Activated naive CD4-positive, alpha-beta T cell treated with anti-CD3 and anti-CD28 coated beads for 36 hours (primary cell): ENCODE measurements around the gene CEP57L1. TPM values are rescaled to one million over a fixed set of nuclear protein-coding genes. Genes with fewer than 3 reads are reported as not detected.
"Not testable (repeated sequence)": the region's sequence is repeated elsewhere in the genome, so short reads cannot be mapped to it uniquely, and the experiment has no call there.

Source experiments
- CTCF ChIA-PET: fragments of 350-600 bp; sonication (Branson Sonifier 250); formaldehyde crosslinking; loops from one replicate; lab custom pipeline; 2021; ENCODE audit warnings: antibody characterized with exemption; lab: Charles Lee
- DNase-seq: peaks from one replicate; pipeline ENCODE4 v3.0.0-alpha.2; 2020
- H3K27ac Mint-ChIP-seq: one replicate; pipeline ENCODE4 v1.8.0; 2021; ENCODE audit warnings: mild to moderate bottlenecking, mixed read lengths
- H3K27me3 Mint-ChIP-seq: one replicate; pipeline ENCODE4 v1.8.0; 2021; ENCODE audit warnings: low read depth, mixed read lengths
- H3K36me3 Mint-ChIP-seq: one replicate; pipeline ENCODE4 v1.8.0; 2021; ENCODE audit warnings: low read depth, mixed read lengths
- H3K4me1 Mint-ChIP-seq: one replicate; pipeline ENCODE4 v1.8.0; 2021; ENCODE audit warnings: low read depth, mixed read lengths
- H3K4me3 Mint-ChIP-seq: one replicate; pipeline ENCODE4 v1.8.0; 2021; ENCODE audit warnings: mild to moderate bottlenecking, moderate library complexity, mixed read lengths
- H3K9me3 Mint-ChIP-seq: one replicate; pipeline ENCODE4 v1.8.0; 2021; ENCODE audit warnings: mixed read lengths
- intact Hi-C: fragments of 100-400 bp; cut with micrococcal nuclease; formaldehyde crosslinking; loops from one replicate; pipeline ENCODE4 v1.15.1; 2023
- total RNA-seq, 2 experiments: library from RNA; stranded (reverse); gene quantifications; one replicate each; pipeline ENCODE4 v1.2.3, GENCODE V29; 2021

CEP57L1 gene
- total RNA-seq, 2 experiments from 2014 or later = 33.3 to 33.5 TPM

DNA sequence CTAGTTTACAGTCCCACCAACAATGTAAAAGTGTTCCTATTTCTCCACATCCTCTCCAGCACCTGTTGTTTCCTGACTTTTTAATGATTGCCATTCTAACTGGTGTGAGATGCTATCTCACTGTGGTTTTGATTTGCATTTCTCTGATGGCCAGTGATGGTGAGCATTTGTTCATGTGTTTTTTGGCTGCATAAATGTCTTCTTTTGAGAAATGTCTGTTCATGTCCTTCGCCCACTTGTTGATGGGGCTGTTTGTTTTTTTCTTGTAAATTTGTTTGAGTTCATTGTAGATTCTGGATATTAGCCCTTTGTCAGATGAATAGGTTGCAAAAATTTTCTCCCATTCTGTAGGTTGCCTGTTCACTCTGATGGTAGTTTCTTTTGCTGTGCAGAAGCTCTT is 53.4 kb downstream of the CEP57L1 start:
- H3K27ac Mint-ChIP-seq, CTCF ChIA-PET, H3K9me3 Mint-ChIP-seq, DNase-seq, H3K27me3 Mint-ChIP-seq, H3K4me1 Mint-ChIP-seq, intact Hi-C loops, H3K4me3 Mint-ChIP-seq: not testable (repeated sequence)
- H3K36me3 Mint-ChIP-seq = peaks cover 20% of the 10 kb centered on the region

DNA sequence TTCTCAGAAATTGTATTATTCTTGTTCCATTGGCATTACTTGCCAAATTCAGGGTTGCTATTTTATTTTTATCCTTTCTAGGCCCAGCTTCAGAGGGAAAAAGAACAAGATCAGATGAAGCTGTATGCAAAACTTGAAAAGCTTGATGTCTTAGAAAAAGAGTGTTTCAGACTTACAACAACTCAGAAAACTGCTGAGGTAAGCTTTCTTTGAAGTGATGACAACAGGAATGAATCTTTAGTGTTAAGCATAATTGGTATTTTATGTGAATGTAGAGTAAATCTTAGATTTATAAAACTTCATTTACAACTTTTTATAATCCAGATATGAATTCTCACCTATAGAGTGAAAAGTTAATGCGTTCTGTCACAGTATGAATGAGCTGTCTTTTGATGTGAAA is 58.4 kb downstream of the CEP57L1 start:
- no peaks in the 10 kb centered on the region for H3K9me3 Mint-ChIP-seq
- H3K27ac Mint-ChIP-seq = no peak overlapping the region
- H3K36me3 Mint-ChIP-seq = peaks cover 30% of the 10 kb centered on the region
- no peaks in the 10 kb centered on the region for H3K4me1 Mint-ChIP-seq
- intact Hi-C loops = no loop called here
- CTCF ChIA-PET = no interaction called here
- no peak for DNase-seq
- no peak overlapping the region for H3K4me3 Mint-ChIP-seq
- no peaks in the 10 kb centered on the region for H3K27me3 Mint-ChIP-seq

DNA sequence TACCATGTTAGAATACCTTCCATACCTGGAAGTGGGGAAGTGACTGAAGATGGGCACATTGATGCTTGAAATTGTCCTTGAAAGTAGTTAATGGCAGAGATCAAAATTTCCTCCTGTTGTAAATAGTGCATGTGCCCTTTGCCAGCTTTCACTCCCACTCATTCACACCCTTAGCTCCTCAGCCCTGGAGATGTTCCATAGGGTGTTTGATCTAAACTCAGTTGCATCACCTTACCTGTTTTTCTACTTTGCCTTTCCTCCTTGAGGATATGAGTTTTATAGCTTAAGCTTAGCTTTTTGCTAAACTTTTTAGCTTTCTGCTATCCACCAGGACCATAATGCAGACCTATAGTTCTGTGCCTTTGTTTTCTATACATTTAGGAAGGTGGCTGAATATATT is 69.0 kb downstream of the CEP57L1 start:
- H3K9me3 Mint-ChIP-seq = no peaks in the 10 kb centered on the region
- H3K4me3 Mint-ChIP-seq = no peak overlapping the region
- no peaks in the 10 kb centered on the region for H3K36me3 Mint-ChIP-seq
- intact Hi-C loops = no loop called here
- no peak overlapping the region for H3K27ac Mint-ChIP-seq
- no peaks in the 10 kb centered on the region for H3K27me3 Mint-ChIP-seq
- H3K4me1 Mint-ChIP-seq = no peaks in the 10 kb centered on the region
- CTCF ChIA-PET = interaction anchor here (0.9 to 1.5 kb wide), 2 partner anchors 175 to 875 kb away, joined by 3 read pairs; no protein-coding TSS in a partner anchor
- no peak for DNase-seq

- no peak for DNase-seq
- Mint-ChIP-seq H3K4me1 (no peaks in the 10 kb centered on the region), H3K36me3 (no peaks in the 10 kb centered on the region), H3K4me3 (no peak overlapping the region), H3K27me3 (no peaks in the 10 kb centered on the region), H3K27ac (no peak overlapping the region), H3K9me3 (no peaks in the 10 kb centered on the region)
- CTCF ChIA-PET = interaction anchor here (0.6 kb wide), 1 partner anchor 27 kb away, joined by 3 read pairs; no protein-coding TSS in a partner anchor
- intact Hi-C loops = no loop called here
Observed at GRCh38 chr6:109165392-109165974, 70.2 kb downstream of the CEP57L1 start.

- no peak for DNase-seq
- no peak overlapping the region for H3K27ac Mint-ChIP-seq
- H3K4me1 Mint-ChIP-seq = no peaks in the 10 kb centered on the region
- no peaks in the 10 kb centered on the region for H3K36me3 Mint-ChIP-seq
- no peaks in the 10 kb centered on the region for H3K9me3 Mint-ChIP-seq
- CTCF ChIA-PET = no interaction called here
- H3K27me3 Mint-ChIP-seq = no peaks in the 10 kb centered on the region
- intact Hi-C loops = no loop called here
- H3K4me3 Mint-ChIP-seq = no peak overlapping the region
Observed at GRCh38 chr6:109166673-109167072, 71.4 kb downstream of the CEP57L1 start.

- no peak overlapping the region for H3K4me3 Mint-ChIP-seq
- CTCF ChIA-PET = no interaction called here
- no peaks in the 10 kb centered on the region for H3K27me3 Mint-ChIP-seq
- H3K27ac Mint-ChIP-seq = no peak overlapping the region
- no peaks in the 10 kb centered on the region for H3K36me3 Mint-ChIP-seq
- no peaks in the 10 kb centered on the region for H3K9me3 Mint-ChIP-seq
- no peaks in the 10 kb centered on the region for H3K4me1 Mint-ChIP-seq
- intact Hi-C loops = no loop called here
- no peak for DNase-seq
Observed at GRCh38 chr6:109167562-109167961, 72.3 kb downstream of the CEP57L1 start.

GRCh38 chr6:109170333-109170732 is 75.0 kb downstream of the CEP57L1 start:
- intact Hi-C loops = no loop called here
- DNase-seq = no peak
- no peak overlapping the region for H3K4me3 Mint-ChIP-seq
- H3K4me1 Mint-ChIP-seq = no peaks in the 10 kb centered on the region
- H3K36me3 Mint-ChIP-seq = no peaks in the 10 kb centered on the region
- no peak overlapping the region for H3K27ac Mint-ChIP-seq
- peaks cover 7% of the 10 kb centered on the region for H3K27me3 Mint-ChIP-seq
- H3K9me3 Mint-ChIP-seq = no peaks in the 10 kb centered on the region
- CTCF ChIA-PET = interaction anchor here (2.0 kb wide), 1 partner anchor 17 kb away, joined by 4 read pairs; no protein-coding TSS in a partner anchor

DNA sequence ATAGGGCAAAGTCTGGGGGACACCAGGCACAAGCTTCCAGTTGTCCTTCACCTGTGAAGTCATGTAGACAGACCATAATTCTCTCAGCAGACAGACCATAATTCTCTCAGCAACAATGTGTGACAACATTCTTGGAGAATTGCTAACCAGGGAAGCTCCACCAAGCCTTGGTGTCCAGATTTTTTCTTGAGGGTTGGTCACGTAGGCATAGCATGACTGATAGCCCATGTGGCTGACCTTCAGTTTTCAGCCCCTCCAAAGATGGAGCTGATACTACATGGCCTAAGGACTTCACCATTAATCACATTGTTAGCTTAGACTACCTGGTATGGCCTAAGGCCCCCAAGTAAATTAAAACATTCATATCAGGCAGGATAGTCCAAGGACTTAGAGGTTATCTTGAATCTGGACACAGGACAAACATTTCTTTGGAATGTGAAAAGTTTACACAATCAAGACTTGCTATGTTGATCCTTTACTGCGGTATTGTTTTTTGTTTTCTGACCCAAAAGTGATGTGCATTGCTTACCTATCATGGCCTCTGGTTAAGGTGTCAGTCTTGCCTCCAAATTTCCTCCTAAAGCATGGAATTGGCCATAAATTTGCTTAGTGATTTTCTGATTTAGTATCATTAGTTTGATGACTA is 76.9 kb downstream of the CEP57L1 start:
- no peak overlapping the region for H3K27ac Mint-ChIP-seq
- DNase-seq = no peak
- intact Hi-C loops = no loop called here
- CTCF ChIA-PET = interaction anchor here (0.6 to 2.1 kb wide), 3 partner anchors 9 to 211 kb away, joined by 3 to 8 read pairs (median 4); no protein-coding TSS in a partner anchor
- no peaks in the 10 kb centered on the region for H3K9me3 Mint-ChIP-seq
- no peaks in the 10 kb centered on the region for H3K4me1 Mint-ChIP-seq
- peaks cover 17% of the 10 kb centered on the region for H3K27me3 Mint-ChIP-seq
- no peaks in the 10 kb centered on the region for H3K36me3 Mint-ChIP-seq
- no peak overlapping the region for H3K4me3 Mint-ChIP-seq

GRCh38 chr6:109174916-109175315 is 79.6 kb downstream of the CEP57L1 start:
- DNase-seq = no peak
- CTCF ChIA-PET = no interaction called here
- intact Hi-C loops = no loop called here
- no peak overlapping the region for H3K27ac Mint-ChIP-seq
- no peaks in the 10 kb centered on the region for H3K36me3 Mint-ChIP-seq
- H3K9me3 Mint-ChIP-seq = no peaks in the 10 kb centered on the region
- H3K4me1 Mint-ChIP-seq = no peaks in the 10 kb centered on the region
- no peak overlapping the region for H3K4me3 Mint-ChIP-seq
- peaks cover 19% of the 10 kb centered on the region for H3K27me3 Mint-ChIP-seq

DNA sequence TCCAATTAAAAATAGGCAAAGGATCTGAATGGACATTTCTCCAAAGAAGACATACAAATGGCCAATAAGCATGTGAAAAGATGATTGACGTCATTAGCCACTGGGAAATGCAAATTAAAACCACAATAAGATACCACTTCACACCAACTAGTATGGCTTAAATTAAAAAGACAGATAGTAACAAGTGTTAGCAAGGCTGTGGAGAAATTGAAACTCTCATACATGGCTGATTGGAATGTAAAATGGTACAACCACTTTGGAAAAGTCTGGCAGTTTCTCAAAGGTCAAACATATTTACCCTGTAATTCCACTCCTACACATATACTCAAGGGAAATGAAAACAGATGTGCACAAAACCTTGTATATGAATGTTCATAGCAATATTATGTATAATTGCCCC is 83.6 kb downstream of the CEP57L1 start:
- Mint-ChIP-seq H3K4me1 (no peaks in the 10 kb centered on the region), H3K4me3 (no peak overlapping the region), H3K9me3 (no peaks in the 10 kb centered on the region), H3K27me3 (peaks cover 24% of the 10 kb centered on the region), H3K27ac (no peak overlapping the region), H3K36me3 (no peaks in the 10 kb centered on the region)
- CTCF ChIA-PET = no interaction called here
- no peak for DNase-seq
- intact Hi-C loops = no loop called here

- Mint-ChIP-seq H3K4me3 (no peak overlapping the region), H3K27ac (no peak overlapping the region), H3K27me3 (peaks cover 26% of the 10 kb centered on the region), H3K4me1 (no peaks in the 10 kb centered on the region), H3K9me3 (no peaks in the 10 kb centered on the region), H3K36me3 (no peaks in the 10 kb centered on the region)
- intact Hi-C loops = no loop called here
- DNase-seq = no peak
- CTCF ChIA-PET = interaction anchor here (0.7 kb wide), 1 partner anchor 9 kb away, joined by 4 read pairs; no protein-coding TSS in a partner anchor
Observed at GRCh38 chr6:109179507-109179906, 84.2 kb downstream of the CEP57L1 start.

GRCh38 chr6:109182578-109182977 is 87.3 kb downstream of the CEP57L1 start:
- DNase-seq = no peak
- H3K4me1 Mint-ChIP-seq = no peaks in the 10 kb centered on the region
- H3K27ac Mint-ChIP-seq = no peak overlapping the region
- no peaks in the 10 kb centered on the region for H3K9me3 Mint-ChIP-seq
- intact Hi-C loops = no loop called here
- no peak overlapping the region for H3K4me3 Mint-ChIP-seq
- peaks cover 18% of the 10 kb centered on the region for H3K27me3 Mint-ChIP-seq
- CTCF ChIA-PET = interaction anchor here (0.7 to 1.4 kb wide), 3 partner anchors 8 to 201 kb away, joined by 3 to 4 read pairs (median 3); partner anchors contain the start of gene CD164
- H3K36me3 Mint-ChIP-seq = no peaks in the 10 kb centered on the region
